Measurements from ENCODE around the gene C1orf105. TPM values are rescaled to one million over a fixed set of nuclear protein-coding genes. Genes with fewer than 3 reads are reported as not detected.

C1orf105 gene
- total RNA-seq, 1 donor from 2014 or later: not detected

DNA sequence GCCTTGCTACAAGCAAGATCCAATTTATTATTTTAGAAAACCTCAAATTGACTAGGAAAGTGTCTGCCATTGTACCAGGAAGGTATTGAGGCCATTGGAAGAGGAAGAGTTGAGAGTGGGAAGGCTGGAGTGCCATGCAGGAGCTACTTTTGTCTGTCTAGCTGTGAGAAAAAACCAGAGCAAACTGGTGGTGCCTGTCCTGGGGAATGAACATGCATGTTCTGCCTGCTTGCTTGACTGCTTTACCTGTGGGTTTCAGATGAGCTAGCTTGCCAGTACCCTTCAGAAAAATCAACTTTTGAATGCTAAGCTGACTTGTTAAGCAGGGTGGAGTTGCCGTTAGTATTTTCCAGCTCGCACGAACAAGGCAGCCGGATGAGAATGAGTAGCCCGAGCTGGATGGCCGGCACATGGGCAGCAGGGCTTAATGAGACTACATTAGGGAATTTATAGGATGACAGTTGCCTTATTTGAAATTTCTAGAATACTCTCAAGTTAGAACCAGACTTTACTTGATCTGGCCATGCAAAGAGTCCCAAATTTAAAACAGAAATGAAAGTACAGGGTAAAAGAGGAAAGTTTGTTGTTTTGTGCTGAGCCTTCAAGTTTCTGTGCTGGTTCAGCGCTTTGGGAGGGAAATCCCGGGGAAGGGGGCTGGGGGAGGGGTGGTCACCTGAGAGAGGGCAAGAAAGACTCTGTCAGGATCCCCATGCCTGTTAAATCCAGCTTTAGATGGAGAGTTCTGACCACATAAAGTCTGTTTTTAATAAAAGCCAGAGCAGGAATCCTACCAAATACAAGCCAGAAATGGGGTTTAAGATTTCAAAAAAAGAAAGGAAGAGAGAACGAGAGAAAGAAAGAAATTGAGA is 29.6 kb upstream of the C1orf105 start:
- H3K36me3 Mint-ChIP-seq: peaks cover 3% of the 10 kb centered on the region
- TF ChIP-seq CTCF (IDR thresholded peaks at IDR 0.05; ENCODE audit: unreplicated experiment): no peak
- no peaks in the 10 kb centered on the region for H3K27me3 Mint-ChIP-seq (ENCODE audit: low read depth)
- peak overlapping the region; percentile 51 for H3K4me3 Mint-ChIP-seq
- H3K27ac Mint-ChIP-seq: peak overlapping the region; percentile 97
- peaks cover 82% of the 10 kb centered on the region for H3K4me1 Mint-ChIP-seq
- no peaks in the 10 kb centered on the region for H3K9me3 Mint-ChIP-seq
- DNase-seq (ENCODE audit: low spot score in 2 of 2, unreplicated experiment in 2 of 2): no peak

GRCh38 chr1:172391976-172392375 is 28.5 kb upstream of the C1orf105 start:
- Mint-ChIP-seq H3K27ac (peak overlapping the region; percentile 97), H3K9me3 (no peaks in the 10 kb centered on the region), H3K4me1 (peaks cover 78% of the 10 kb centered on the region), H3K27me3 (ENCODE audit: low read depth) (no peaks in the 10 kb centered on the region), H3K36me3 (peaks cover 3% of the 10 kb centered on the region), H3K4me3 (no peak overlapping the region)
- no peak for DNase-seq (ENCODE audit: low spot score in 2 of 2, unreplicated experiment in 2 of 2)
- TF ChIP-seq CTCF (IDR thresholded peaks at IDR 0.05; ENCODE audit: unreplicated experiment): no peak

- Mint-ChIP-seq H3K36me3 (peaks cover 3% of the 10 kb centered on the region), H3K27me3 (ENCODE audit: low read depth) (no peaks in the 10 kb centered on the region), H3K9me3 (no peaks in the 10 kb centered on the region), H3K4me1 (peaks cover 90% of the 10 kb centered on the region), H3K4me3 (no peak overlapping the region), H3K27ac (peak overlapping the region; percentile 97)
- TF ChIP-seq CTCF (IDR thresholded peaks at IDR 0.05; ENCODE audit: unreplicated experiment): no peak
- no peak for DNase-seq (ENCODE audit: low spot score in 2 of 2, unreplicated experiment in 2 of 2)
Observed at GRCh38 chr1:172393354-172393753, 27.1 kb upstream of the C1orf105 start.

GRCh38 chr1:172394141-172394751 is 26.2 kb upstream of the C1orf105 start:
- H3K9me3 Mint-ChIP-seq: no peaks in the 10 kb centered on the region
- H3K4me3 Mint-ChIP-seq: peak overlapping the region; percentile 7
- peaks cover 90% of the 10 kb centered on the region for H3K4me1 Mint-ChIP-seq
- no peak for TF ChIP-seq CTCF (IDR thresholded peaks at IDR 0.05; ENCODE audit: unreplicated experiment)
- H3K27ac Mint-ChIP-seq: peak overlapping the region; percentile 97
- H3K27me3 Mint-ChIP-seq (ENCODE audit: low read depth): no peaks in the 10 kb centered on the region
- DNase-seq (ENCODE audit: low spot score in 2 of 2, unreplicated experiment in 2 of 2): no peak
- no peaks in the 10 kb centered on the region for H3K36me3 Mint-ChIP-seq

DNA sequence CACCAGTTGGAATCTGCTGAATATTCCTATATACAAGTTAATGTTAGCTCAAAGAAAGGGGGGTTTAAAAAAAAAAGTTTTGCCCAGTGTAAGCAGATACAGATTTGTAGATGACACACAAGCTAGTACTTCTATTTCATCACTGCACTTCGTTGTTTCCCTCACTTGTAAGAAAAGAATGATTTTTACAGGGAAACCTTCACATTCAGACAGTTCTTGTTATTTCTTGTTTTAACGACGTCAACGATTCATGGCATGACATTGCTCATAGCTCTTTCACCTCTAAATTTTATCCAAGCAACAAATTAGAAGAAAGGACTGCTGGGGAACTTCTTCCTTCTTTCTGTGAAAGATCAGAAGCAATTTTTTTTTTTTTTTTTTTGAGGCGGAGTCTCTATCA is 25.7 kb upstream of the C1orf105 start:
- no peak for DNase-seq (ENCODE audit: low spot score in 2 of 2, unreplicated experiment in 2 of 2)
- H3K4me3 Mint-ChIP-seq: no peak overlapping the region
- H3K9me3 Mint-ChIP-seq: no peaks in the 10 kb centered on the region
- no peaks in the 10 kb centered on the region for H3K27me3 Mint-ChIP-seq (ENCODE audit: low read depth)
- TF ChIP-seq CTCF (IDR thresholded peaks at IDR 0.05; ENCODE audit: unreplicated experiment): no peak
- no peaks in the 10 kb centered on the region for H3K36me3 Mint-ChIP-seq
- peaks cover 93% of the 10 kb centered on the region for H3K4me1 Mint-ChIP-seq
- H3K27ac Mint-ChIP-seq: peak overlapping the region; percentile 97

All from mesothelial cell of epicardium (in vitro differentiated cells).